ENCODE results near the gene PCDHGA1. TPM values are rescaled to one million over a fixed set of nuclear protein-coding genes. Genes with fewer than 3 reads are reported as not detected.

PCDHGA1 gene
- total and polyA plus RNA-seq, 4 donors = 0.05 to 0.08 (median 0.05) TPM; not detected in 1

GRCh38 chr5:141522301-141522700 is 192.0 kb downstream of the PCDHGA1 start:
- WGBS = 54% methylated on average over 2 of the region's 2 CpGs
- H3K27me3 ChIP-seq (ENCODE audit: control insufficient read depth in 4 of 4, insufficient read depth in 4 of 4, low read length in 3 of 4) = no peaks in the 10 kb centered on the region
- H3K27ac ChIP-seq (ENCODE audit: low read depth in 1 of 2, low read length in 2 of 2) = no peak overlapping the region
- H3K9me3 ChIP-seq (ENCODE audit: control insufficient read depth in 4 of 4, low read length in 3 of 4) = no peaks in the 10 kb centered on the region
- peaks cover 9 to 56% (median 53%) of the 10 kb centered on the region in 4 donors for H3K36me3 ChIP-seq (ENCODE audit: control insufficient read depth in 4 of 4, insufficient read depth in 3 of 4, low read depth in 1 of 4, low read length in 3 of 4)
- TF ChIP-seq REST (IDR thresholded peaks at IDR 0.05) = no peak
- no peak for TF ChIP-seq CTCF (IDR thresholded peaks at IDR 0.05; ENCODE audit: low read depth, low read length, missing input control)
- no peak for TF ChIP-seq GABPA (IDR thresholded peaks at IDR 0.05 in 1 of 2, conservative IDR thresholded peaks at IDR 0.05 in 1 of 2)
- TF ChIP-seq FOXA1 (IDR thresholded peaks at IDR 0.05) = no peak
- no peak for TF ChIP-seq HNF4A (conservative IDR thresholded peaks at IDR 0.05)
- TF ChIP-seq TAF1 (conservative IDR thresholded peaks at IDR 0.05) = no peak
- TF ChIP-seq HNF4G (IDR thresholded peaks at IDR 0.05) = no peak
- no peak for TF ChIP-seq ATF3 (IDR thresholded peaks at IDR 0.05)
- TF ChIP-seq ZBTB33 (IDR thresholded peaks at IDR 0.05) = no peak
- no peak for TF ChIP-seq NR2F2 (IDR thresholded peaks at IDR 0.05)
- no peak for TF ChIP-seq SP1 (IDR thresholded peaks at IDR 0.05)
- no peak for TF ChIP-seq YY1 (IDR thresholded peaks at IDR 0.05)
- TF ChIP-seq JUND (IDR thresholded peaks at IDR 0.05) = no peak
- TF ChIP-seq MAX (IDR thresholded peaks at IDR 0.05) = no peak
- no peak for TF ChIP-seq RXRA (IDR thresholded peaks at IDR 0.05)
- TF ChIP-seq EGR1 (IDR thresholded peaks at IDR 0.05; ENCODE audit: low read depth in 2 of 2) = no peak
- no peak for TF ChIP-seq FOXA2 (IDR thresholded peaks at IDR 0.05)
- no peak for DNase-seq (ENCODE audit: low spot score)
- no peak overlapping the region for H3K4me3 ChIP-seq (ENCODE audit: low read depth in 1 of 3, low read length in 3 of 3)
- no peak overlapping the region for H3K9ac ChIP-seq (ENCODE audit: low read depth in 1 of 2, low read length in 2 of 2)
- peaks cover 4 to 26% (median 21%) of the 10 kb centered on the region in 4 donors for H3K4me1 ChIP-seq (ENCODE audit: control insufficient read depth in 4 of 4, insufficient read depth in 4 of 4, low read length in 3 of 4)

Data from liver (tissue), 9 donors.